Astrocyte of the cerebellum (primary cell): ENCODE data around the gene HAUS7.

Experiments used
- DNase-seq: peaks from one replicate; pipeline ENCODE4 v3.0.0-alpha.2; 2011; ENCODE audit warnings: low read depth
- H3K4me3 ChIP-seq: 2 replicates; pipeline ENCODE4 v1.5.1; 2011; ENCODE audit warnings: mild to moderate bottlenecking, low read depth, low read length, moderate library complexity
- CTCF ChIP-seq: IDR thresholded peaks from 2 replicates; pipeline ENCODE4 v1.5.1; 2012; ENCODE audit warnings: low read length, low read depth, moderate library complexity, mild to moderate bottlenecking; ENCODE audit errors: missing control alignments
- in situ Hi-C: cut with HindIII; loops from 2 replicates; pipeline ENCODE4 v1.10.0; 2017; ENCODE audit warnings: low sequenced_read_pairs

The HAUS7 gene

GRCh38 chrX:153470411-153471363 is at the start of gene HAUS7:
Gene HAUS7, minus strand, starts transcription at chrX:153470576. Its CDS starts 19 bp downstream, at chrX:153470557.
- H3K4me3 ChIP-seq: peak within 1 kb of the TSS; percentile 60
- DNase-seq: peak; percentile 57
- in situ Hi-C loops: no loop called here
- TF ChIP-seq CTCF: peak; percentile 60

- H3K4me3 ChIP-seq: no peak overlapping the region
- TF ChIP-seq CTCF: no peak
- no peak for DNase-seq
- in situ Hi-C loops: no loop called here
Observed at GRCh38 chrX:153519569-153520286, 49.4 kb upstream of the HAUS7 start.

GRCh38 chrX:153517946-153518834 is 47.8 kb upstream of the HAUS7 start:
- H3K4me3 ChIP-seq: no peak overlapping the region
- in situ Hi-C loops: no loop called here
- no peak for TF ChIP-seq CTCF
- no peak for DNase-seq

GRCh38 chrX:153517423-153517822 is 47.0 kb upstream of the HAUS7 start, which contains the start of gene ATP2B3:
Gene ATP2B3, plus strand, starts transcription at chrX:153517642. Its CDS starts 18,606 bp downstream, at chrX:153536248.
- DNase-seq: no peak
- in situ Hi-C loops: no loop called here
- no peak for TF ChIP-seq CTCF
- no peak within 1 kb of the TSS for H3K4me3 ChIP-seq

GRCh38 chrX:153516073-153516472 is 45.7 kb upstream of the HAUS7 start:
- no peak for TF ChIP-seq CTCF
- in situ Hi-C loops: no loop called here
- no peak for DNase-seq
- no peak overlapping the region for H3K4me3 ChIP-seq

- in situ Hi-C loops: no loop called here
- TF ChIP-seq CTCF: no peak
- H3K4me3 ChIP-seq: no peak overlapping the region
- DNase-seq: no peak
Observed at GRCh38 chrX:153515435-153515834, 45.1 kb upstream of the HAUS7 start.
